A673 (cell line): ENCODE data around the gene PLXND1. TPM values are rescaled to one million over a fixed set of nuclear protein-coding genes. Genes with fewer than 3 reads are reported as not detected.

Experiments
- BruUV-seq: library from RNA; stranded (reverse); fragments of 400-500 nt; replicated peaks from 2 replicates; lab custom pipeline; 2021; lab: Mats Ljungman, UMichigan
- CTCF ChIA-PET: fragments of 300-600 bp; sonication (Branson Sonifier 250); formaldehyde crosslinking; loops from one replicate; lab custom pipeline; 2022; ENCODE audit warnings: antibody characterized with exemption; lab: Charles Lee
- POLR2A ChIA-PET: fragments of 300-600 bp; sonication (Branson Sonifier 250); formaldehyde crosslinking; loops from one replicate; lab custom pipeline; 2022; ENCODE audit warnings: antibody characterized with exemption; ENCODE audit not compliant: low non-redundant PET; lab: Charles Lee
- DNase-seq: peaks from one replicate; pipeline ENCODE4 v3.0.0-alpha.2; 2015; ENCODE audit warnings: low spot score
- H3K27ac ChIP-seq: fragments of 200-600 bp; sonication (generic); 2 replicates; pipeline ENCODE4 v1.5.1; 2016; ENCODE audit warnings: mixed run types, low read depth, mild to moderate bottlenecking, mixed read lengths, antibody characterized with exemption, low read length; ENCODE audit not compliant: poor library complexity, severe bottlenecking
- H3K27me3 ChIP-seq: fragments of 200-600 bp; sonication (generic); replicated peaks from 2 replicates; pipeline ENCODE4 v1.6.1; 2017; ENCODE audit warnings: mixed run types, low read depth, mild to moderate bottlenecking, mixed read lengths, antibody characterized with exemption, low read length; ENCODE audit not compliant: insufficient read depth, poor library complexity
- H3K36me3 ChIP-seq: fragments of 200-600 bp; sonication (generic); 2 replicates; pipeline ENCODE4 v1.6.1; 2016; ENCODE audit warnings: mixed run types, mild to moderate bottlenecking, mixed read lengths, antibody characterized with exemption, low read length; ENCODE audit not compliant: insufficient read depth, poor library complexity, severe bottlenecking
- H3K4me1 ChIP-seq: fragments of 200-600 bp; sonication (generic); 2 replicates; pipeline ENCODE4 v1.6.1; 2017; ENCODE audit warnings: mixed run types, mild to moderate bottlenecking, mixed read lengths, antibody characterized with exemption, low read length; ENCODE audit not compliant: insufficient read depth, poor library complexity, severe bottlenecking
- H3K4me3 ChIP-seq: fragments of 200-600 bp; sonication (generic); 2 replicates; pipeline ENCODE4 v1.5.1; 2016; ENCODE audit warnings: low read depth, mixed run types, mild to moderate bottlenecking, mixed read lengths, low read length; ENCODE audit not compliant: poor library complexity, severe bottlenecking
- H3K9me3 ChIP-seq: fragments of 200-600 bp; sonication (generic); 2 replicates; pipeline ENCODE4 v1.6.1; 2016; ENCODE audit warnings: mixed run types, low read depth, mild to moderate bottlenecking, mixed read lengths, antibody characterized with exemption, low read length; ENCODE audit not compliant: poor library complexity, severe bottlenecking
- CTCF ChIP-seq: fragments of 300-800, 200-600 bp; sonication (generic); conservative IDR thresholded peaks from 2 replicates; pipeline ENCODE4 v1.5.1; 2017; ENCODE audit warnings: low read depth, mild to moderate bottlenecking, antibody characterized with exemption, low read length, moderate library complexity, mixed read lengths
- EZH2 ChIP-seq: fragments of 200-600 bp; sonication (generic); IDR thresholded peaks from 2 replicates; pipeline ENCODE4 v1.6.1; 2017; ENCODE audit warnings: borderline replicate concordance, low read depth, mild to moderate bottlenecking, mixed read lengths, antibody characterized with exemption, low read length; ENCODE audit not compliant: poor library complexity, severe bottlenecking
- intact Hi-C: fragments of 100-400 bp; cut with micrococcal nuclease; formaldehyde crosslinking; loops from one replicate; pipeline ENCODE4 v1.10.0; 2022; ENCODE audit not compliant: unreplicated experiment
- total RNA-seq: library from RNA; stranded (reverse); gene quantifications from 2 replicates; pipeline ENCODE4 v1.2.3, GENCODE V29; 2021

Gene PLXND1
- total RNA-seq, 1 experiment from 2014 or later, result 31.5 TPM

DNA sequence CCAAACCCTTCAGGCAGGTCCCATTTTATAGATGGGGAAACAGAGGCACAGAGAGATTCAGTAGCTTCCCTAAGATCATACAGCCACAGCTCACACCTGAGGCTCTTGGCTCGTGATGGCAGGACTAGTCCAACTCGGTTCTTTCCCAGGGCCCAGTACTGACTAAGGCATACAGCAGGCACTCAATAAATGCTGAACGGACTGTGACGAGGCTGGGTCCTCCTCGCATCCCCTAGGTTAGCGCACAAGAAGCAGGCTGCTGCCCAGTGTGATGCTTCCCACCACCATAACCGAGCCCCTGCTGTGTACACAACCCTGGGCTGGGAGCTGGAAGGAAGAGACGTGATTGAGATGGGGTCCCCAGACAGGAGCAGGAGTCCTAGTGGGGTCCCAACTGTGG lies 24.9 kb downstream of the PLXND1 start:
- intact Hi-C loops, result no loop called here
- no TSS peak for BruUV-seq
- TF ChIP-seq CTCF (no peak), EZH2 (no peak)
- Histone ChIP-seq H3K27ac (no peak overlapping the region), H3K27me3 (no peaks in the 10 kb centered on the region), H3K9me3 (no peaks in the 10 kb centered on the region), H3K36me3 (no peaks in the 10 kb centered on the region), H3K4me3 (no peak overlapping the region), H3K4me1 (no peaks in the 10 kb centered on the region)
- POLR2A ChIA-PET, result no interaction called here
- no peak for DNase-seq
- CTCF ChIA-PET, result interaction anchor here (0.6 kb wide), 1 partner anchor 116 kb away, joined by 3 read pairs; no protein-coding TSS in a partner anchor

DNA sequence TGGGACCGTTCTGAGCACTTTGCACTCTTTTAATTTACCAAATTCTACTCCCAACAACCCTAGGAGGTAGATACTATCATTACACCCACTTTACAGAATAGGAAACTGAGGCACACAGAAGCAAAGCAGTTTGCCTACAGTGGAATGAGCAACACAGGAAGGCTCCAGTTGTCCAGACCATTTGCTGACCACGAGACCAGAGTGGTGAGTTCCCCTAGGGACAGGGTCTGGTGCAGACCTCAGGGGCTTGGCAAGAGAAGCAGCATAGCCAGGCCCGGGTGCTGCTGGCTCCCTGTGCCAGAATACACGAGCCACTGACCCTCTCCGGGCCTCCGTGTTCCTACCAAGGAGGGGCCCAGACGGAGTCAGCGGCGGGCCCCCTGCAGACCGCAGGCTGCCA lies 26.5 kb downstream of the PLXND1 start:
- Histone ChIP-seq H3K9me3 (no peaks in the 10 kb centered on the region), H3K4me3 (no peak overlapping the region), H3K36me3 (no peaks in the 10 kb centered on the region), H3K4me1 (no peaks in the 10 kb centered on the region), H3K27ac (no peak overlapping the region), H3K27me3 (no peaks in the 10 kb centered on the region)
- BruUV-seq, result no TSS peak
- DNase-seq, result no peak
- ChIA-PET CTCF (no interaction called here), POLR2A (no interaction called here)
- TF ChIP-seq EZH2 (no peak), CTCF (no peak)
- intact Hi-C loops, result no loop called here

DNA sequence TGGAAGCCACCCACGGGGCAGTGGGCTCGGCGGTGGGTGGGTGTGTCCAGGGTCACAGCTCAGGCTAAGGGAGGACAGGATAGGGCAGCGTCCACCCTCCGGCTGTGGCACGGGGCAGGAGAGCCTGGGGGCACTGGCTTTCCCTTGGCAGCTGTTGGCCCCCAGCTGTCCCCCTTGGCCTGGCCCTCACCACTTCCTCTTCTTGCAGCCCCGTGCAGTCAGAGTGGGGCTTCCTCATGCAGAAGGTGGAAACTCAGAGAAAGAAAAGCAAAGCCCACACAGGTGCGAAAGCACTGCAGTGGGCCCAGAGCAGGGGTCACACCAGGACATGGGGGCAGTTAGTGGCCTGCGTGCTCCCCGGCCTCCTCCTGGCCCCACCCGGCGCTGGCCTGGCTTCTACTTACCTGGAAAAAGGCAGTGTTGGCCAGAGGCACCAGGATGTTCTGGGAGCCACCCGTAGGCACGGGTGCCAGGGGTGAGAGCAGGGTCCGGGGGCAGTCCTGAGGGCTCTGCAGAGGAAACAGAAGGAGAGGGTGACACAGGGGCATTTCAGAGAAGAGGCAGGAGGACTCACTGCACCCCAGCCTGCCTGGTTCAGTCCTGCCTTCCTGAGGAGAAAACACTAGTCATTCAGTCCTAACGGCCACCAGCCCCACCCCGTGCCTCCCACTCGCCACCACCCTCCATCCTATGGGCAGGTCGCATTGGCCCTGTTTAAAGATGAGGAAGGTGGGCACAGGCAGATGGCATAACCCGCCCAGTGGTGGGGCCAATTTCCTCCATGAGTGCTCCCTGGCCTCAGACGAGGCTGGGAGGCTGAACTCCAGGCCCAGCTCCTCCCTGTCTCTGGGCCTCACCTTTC lies 28.3 kb downstream of the PLXND1 start:
- intact Hi-C loops, result no loop called here
- H3K36me3 ChIP-seq, result no peaks in the 10 kb centered on the region
- no peak for TF ChIP-seq CTCF
- TF ChIP-seq EZH2, result no peak
- no peaks in the 10 kb centered on the region for H3K9me3 ChIP-seq
- DNase-seq, result no peak
- no peak overlapping the region for H3K27ac ChIP-seq
- H3K4me3 ChIP-seq, result no peak overlapping the region
- ChIA-PET CTCF (no interaction called here), POLR2A (no interaction called here)
- H3K4me1 ChIP-seq, result no peaks in the 10 kb centered on the region
- H3K27me3 ChIP-seq, result no peaks in the 10 kb centered on the region
- no TSS peak for BruUV-seq
